RCC 7860 (cell line): ENCODE data around the gene ACBD5.
"Not testable (repeated sequence)": the region's sequence is repeated elsewhere in the genome, so short reads cannot be mapped to it uniquely, and the experiment has no call there.

ENCODE experiments used
- DNase-seq: peaks from one replicate; pipeline ENCODE4 v3.0.0-alpha.2; 2015; ENCODE audit warnings: low spot score
- FAIRE-seq: peaks from 2 replicates; lab custom pipeline; 2012; peaks lifted over from hg19 to GRCh38; lab: Jason Lieb, UNC

Gene ACBD5

GRCh38 chr10:27241010-27241651 is 534 bp upstream of the ACBD5 start:
- DNase-seq = no peak
- no peak for FAIRE-seq

- DNase-seq, FAIRE-seq: not testable (repeated sequence)
Measured at GRCh38 chr10:27237531-27237930, 3.1 kb downstream of the ACBD5 start.

- DNase-seq (peak; percentile 36), FAIRE-seq (peak; percentile 57)
Measured at GRCh38 chr10:27236589-27237128, 3.9 kb downstream of the ACBD5 start.

GRCh38 chr10:27235706-27236105 is 4.9 kb downstream of the ACBD5 start:
- DNase-seq (no peak), FAIRE-seq (no peak)

- FAIRE-seq (no peak), DNase-seq (peak; percentile 0)
Measured at GRCh38 chr10:27230022-27230421, 10.6 kb downstream of the ACBD5 start.

GRCh38 chr10:27225642-27226257 is 14.8 kb downstream of the ACBD5 start:
- no peak for FAIRE-seq
- DNase-seq = no peak

- no peak for DNase-seq
- FAIRE-seq = no peak
Measured at GRCh38 chr10:27225011-27225590, 15.5 kb downstream of the ACBD5 start.

- peak; percentile 51 for FAIRE-seq
- DNase-seq = no peak
Measured at GRCh38 chr10:27223964-27224363, 16.6 kb downstream of the ACBD5 start.

- DNase-seq = no peak
- no peak for FAIRE-seq
Measured at GRCh38 chr10:27207350-27207749, 33.2 kb downstream of the ACBD5 start.

- FAIRE-seq (no peak), DNase-seq (no peak)
Measured at GRCh38 chr10:27203806-27204205, 36.8 kb downstream of the ACBD5 start.

- FAIRE-seq (no peak), DNase-seq (no peak)
Measured at GRCh38 chr10:27197980-27198620, 42.5 kb downstream of the ACBD5 start.

GRCh38 chr10:27192284-27192683 is 48.3 kb downstream of the ACBD5 start:
- FAIRE-seq (peak; percentile 97), DNase-seq (peak; percentile 94)

GRCh38 chr10:27190508-27190907 is 50.1 kb downstream of the ACBD5 start:
- FAIRE-seq (no peak), DNase-seq (no peak)

GRCh38 chr10:27188897-27189296 is 51.7 kb downstream of the ACBD5 start:
- FAIRE-seq (no peak), DNase-seq (no peak)

GRCh38 chr10:27188259-27188658 is 52.3 kb downstream of the ACBD5 start:
- FAIRE-seq = no peak
- DNase-seq = no peak

GRCh38 chr10:27169849-27170248 is 70.7 kb downstream of the ACBD5 start:
- DNase-seq (no peak), FAIRE-seq (no peak)

- FAIRE-seq (no peak), DNase-seq (no peak)
Measured at GRCh38 chr10:27158421-27158820, 82.2 kb downstream of the ACBD5 start.

GRCh38 chr10:27157150-27157549 is 83.4 kb downstream of the ACBD5 start:
- DNase-seq (no peak), FAIRE-seq (no peak)

- not testable (repeated sequence) for DNase-seq, FAIRE-seq
Measured at GRCh38 chr10:27156566-27156965, 84.0 kb downstream of the ACBD5 start.

- FAIRE-seq (no peak), DNase-seq (peak; percentile 87)
Measured at GRCh38 chr10:27155066-27155754, 85.4 kb downstream of the ACBD5 start, which contains the start of gene MASTL. Gene MASTL, plus strand, starts transcription at chr10:27155352. Its CDS starts 75 bp downstream, at chr10:27155427.

- FAIRE-seq = no peak
Measured at GRCh38 chr10:27153845-27154193, 86.8 kb downstream of the ACBD5 start.

More at GRCh38 chr10:27153845-27154193, 86.8 kb downstream of the ACBD5 start:
- no peak for DNase-seq
